Panc1 (cell line): Measurements from ENCODE around the gene ITGB1.

ENCODE experiments used
- CTCF ChIP-seq: fragments of 450-650 bp; IDR thresholded peaks from 2 replicates; pipeline ENCODE4 v1.5.1; 2017; ENCODE audit warnings: mild to moderate bottlenecking
- POLR2AphosphoS5 ChIP-seq: IDR thresholded peaks from 2 replicates; pipeline ENCODE4 v1.6.1; 2012; ENCODE audit warnings: mild to moderate bottlenecking, low read depth, low read length, moderate library complexity
- SIN3A ChIP-seq: IDR thresholded peaks from 2 replicates; pipeline ENCODE4 v1.6.1; 2012; ENCODE audit warnings: low read depth, mild to moderate bottlenecking, low read length, moderate library complexity, borderline replicate concordance; ENCODE audit not compliant: insufficient read depth

- TF ChIP-seq CTCF (no peak), SIN3A (no peak), POLR2AphosphoS5 (no peak)
Measured at GRCh38 chr10:32905466-32905865, 52.6 kb downstream of the ITGB1 start.
